Type B pancreatic cell (in vitro differentiated cells): ENCODE measurements around the gene MPPE1. TPM values are rescaled to one million over a fixed set of nuclear protein-coding genes. Genes with fewer than 3 reads are reported as not detected.
A peak's percentile ranks its signal among the peaks of the same experiment; 100 is the strongest.

ENCODE experiments used
- DNase-seq: peaks from one replicate; pipeline ENCODE4 v3.0.0; 2021; ENCODE audit warnings: mixed read lengths; ENCODE audit not compliant: unreplicated experiment; ENCODE audit errors: extremely low spot score
- H3K27ac Mint-ChIP-seq: 2 replicates; pipeline ENCODE4 v1.8.0; 2021; ENCODE audit warnings: mild to moderate bottlenecking, mixed read lengths
- H3K27me3 Mint-ChIP-seq: 2 replicates; pipeline ENCODE4 v1.8.0; 2021; ENCODE audit warnings: mixed read lengths
- H3K36me3 Mint-ChIP-seq: 2 replicates; pipeline ENCODE4 v1.8.0; 2021; ENCODE audit warnings: mixed read lengths
- H3K4me1 Mint-ChIP-seq: one replicate; pipeline ENCODE4 v1.8.0; 2021; ENCODE audit warnings: mixed read lengths; ENCODE audit not compliant: unreplicated experiment
- H3K4me3 Mint-ChIP-seq: 2 replicates; pipeline ENCODE4 v1.8.0; 2021; ENCODE audit warnings: mild to moderate bottlenecking, mixed read lengths
- H3K9me3 Mint-ChIP-seq: 2 replicates; pipeline ENCODE4 v1.8.0; 2021; ENCODE audit warnings: mixed read lengths
- total RNA-seq: library from RNA; stranded (reverse); gene quantifications from 2 replicates; pipeline ENCODE4 v1.2.1, GENCODE V29; 2021; ENCODE audit warnings: low replicate concordance
- TF ChIP-seq, protein P1 (sequence below): fragments of 200-600 bp; sonication (generic); conservative IDR thresholded peaks from 2 replicates; pipeline ENCODE4 v1.5.0; 2021; ENCODE audit warnings: antibody characterized with exemption, mild to moderate bottlenecking

The MPPE1 gene
- total RNA-seq, 1 donor from 2014 or later, result 35.3 TPM

DNA sequence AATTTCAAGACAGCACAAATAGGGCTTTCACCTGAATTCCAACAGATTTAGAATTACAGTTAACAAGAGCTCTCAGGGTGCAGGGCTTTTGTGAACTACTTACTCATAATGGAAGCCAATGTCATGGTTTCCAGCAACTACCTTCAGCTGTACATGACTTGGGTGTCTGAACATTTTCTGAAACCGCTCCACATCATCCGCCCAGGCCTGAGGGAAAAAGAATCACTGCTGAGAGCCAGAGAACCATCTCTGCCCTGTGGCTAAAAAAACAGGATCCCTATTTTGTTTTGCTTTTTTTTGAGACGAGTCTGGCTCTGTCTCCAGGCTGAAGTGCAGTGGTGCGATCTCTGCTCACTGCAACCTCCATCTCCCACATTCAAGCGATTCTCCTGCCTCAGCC, 18.8 kb downstream of the MPPE1 start:
- H3K27ac Mint-ChIP-seq, result no peak overlapping the region
- H3K4me3 Mint-ChIP-seq, result no peak overlapping the region

DNA sequence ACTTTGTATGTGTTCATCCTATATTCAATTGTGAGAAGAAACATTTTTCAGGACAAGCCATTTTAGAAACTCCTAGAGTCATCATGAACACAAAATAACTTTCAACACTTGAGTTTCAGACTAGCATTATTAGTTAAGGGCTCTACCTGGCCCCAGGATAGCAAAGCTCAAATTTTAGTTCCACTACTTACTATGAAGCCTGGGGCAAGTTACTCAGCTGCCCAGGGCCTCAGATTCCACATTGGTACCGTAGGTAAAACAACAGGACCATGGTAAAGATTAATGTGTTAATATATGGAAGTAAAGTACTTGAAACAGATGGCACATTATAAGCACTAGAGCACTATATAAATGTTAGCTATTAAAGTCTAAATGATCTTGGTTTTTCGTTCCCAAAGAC, 19.4 kb downstream of the MPPE1 start:
- H3K9me3 Mint-ChIP-seq, result no peaks in the 10 kb centered on the region

More for the DNA sequence above, 18.8 kb downstream of the MPPE1 start:
- peaks cover 7% of the 10 kb centered on the region for H3K4me1 Mint-ChIP-seq
- no peaks in the 10 kb centered on the region for H3K9me3 Mint-ChIP-seq
- no peak for DNase-seq
- no peaks in the 10 kb centered on the region for H3K27me3 Mint-ChIP-seq
- peaks cover 30% of the 10 kb centered on the region for H3K36me3 Mint-ChIP-seq
- TF ChIP-seq, protein P1, sequence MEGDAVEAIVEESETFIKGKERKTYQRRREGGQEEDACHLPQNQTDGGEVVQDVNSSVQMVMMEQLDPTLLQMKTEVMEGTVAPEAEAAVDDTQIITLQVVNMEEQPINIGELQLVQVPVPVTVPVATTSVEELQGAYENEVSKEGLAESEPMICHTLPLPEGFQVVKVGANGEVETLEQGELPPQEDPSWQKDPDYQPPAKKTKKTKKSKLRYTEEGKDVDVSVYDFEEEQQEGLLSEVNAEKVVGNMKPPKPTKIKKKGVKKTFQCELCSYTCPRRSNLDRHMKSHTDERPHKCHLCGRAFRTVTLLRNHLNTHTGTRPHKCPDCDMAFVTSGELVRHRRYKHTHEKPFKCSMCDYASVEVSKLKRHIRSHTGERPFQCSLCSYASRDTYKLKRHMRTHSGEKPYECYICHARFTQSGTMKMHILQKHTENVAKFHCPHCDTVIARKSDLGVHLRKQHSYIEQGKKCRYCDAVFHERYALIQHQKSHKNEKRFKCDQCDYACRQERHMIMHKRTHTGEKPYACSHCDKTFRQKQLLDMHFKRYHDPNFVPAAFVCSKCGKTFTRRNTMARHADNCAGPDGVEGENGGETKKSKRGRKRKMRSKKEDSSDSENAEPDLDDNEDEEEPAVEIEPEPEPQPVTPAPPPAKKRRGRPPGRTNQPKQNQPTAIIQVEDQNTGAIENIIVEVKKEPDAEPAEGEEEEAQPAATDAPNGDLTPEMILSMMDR, result no peak

DNA sequence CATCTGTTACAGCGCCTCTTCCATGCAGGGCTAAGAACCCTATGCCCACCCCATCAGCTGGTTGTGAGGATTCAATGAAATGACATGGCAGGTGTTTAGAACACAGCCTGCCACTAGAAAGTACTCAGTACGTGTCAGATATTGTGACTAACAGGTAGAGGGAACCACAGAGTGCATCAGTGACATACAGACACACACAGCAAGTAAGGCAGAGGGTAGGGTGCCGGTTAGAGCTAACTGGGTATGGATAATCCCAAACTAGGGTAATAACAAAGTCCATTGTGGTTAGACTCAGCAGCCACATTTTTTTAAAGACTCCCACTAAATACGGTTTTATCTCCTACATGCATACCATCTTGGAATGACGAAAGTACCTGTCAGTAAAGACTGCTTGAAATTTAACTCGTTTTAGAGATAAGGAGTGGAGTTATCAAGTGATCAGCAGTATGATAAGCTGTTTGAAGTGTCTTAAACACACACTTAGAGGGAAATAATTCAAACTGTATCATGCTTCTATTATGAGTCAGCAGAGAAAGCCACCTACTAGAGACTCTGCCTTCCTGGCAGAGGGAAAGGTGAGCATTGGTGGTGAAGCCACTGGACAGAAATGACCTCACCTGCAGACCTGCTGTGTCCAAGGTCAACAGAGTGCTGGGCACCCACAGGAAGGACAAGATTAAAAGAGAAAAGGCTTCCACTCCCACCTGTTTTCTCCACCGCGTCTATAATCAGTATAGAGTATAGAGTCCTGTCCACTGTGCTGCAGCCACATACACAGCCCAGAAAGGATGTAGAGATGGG, 20.6 kb downstream of the MPPE1 start:
- no peak for DNase-seq

More for the DNA sequence above, 19.4 kb downstream of the MPPE1 start:
- peaks cover 31% of the 10 kb centered on the region for H3K36me3 Mint-ChIP-seq
- peaks cover 7% of the 10 kb centered on the region for H3K4me1 Mint-ChIP-seq
- no peak overlapping the region for H3K4me3 Mint-ChIP-seq
- no peak for DNase-seq
- no peaks in the 10 kb centered on the region for H3K27me3 Mint-ChIP-seq
- TF ChIP-seq, protein P1, result no peak
- H3K27ac Mint-ChIP-seq, result no peak overlapping the region

DNA sequence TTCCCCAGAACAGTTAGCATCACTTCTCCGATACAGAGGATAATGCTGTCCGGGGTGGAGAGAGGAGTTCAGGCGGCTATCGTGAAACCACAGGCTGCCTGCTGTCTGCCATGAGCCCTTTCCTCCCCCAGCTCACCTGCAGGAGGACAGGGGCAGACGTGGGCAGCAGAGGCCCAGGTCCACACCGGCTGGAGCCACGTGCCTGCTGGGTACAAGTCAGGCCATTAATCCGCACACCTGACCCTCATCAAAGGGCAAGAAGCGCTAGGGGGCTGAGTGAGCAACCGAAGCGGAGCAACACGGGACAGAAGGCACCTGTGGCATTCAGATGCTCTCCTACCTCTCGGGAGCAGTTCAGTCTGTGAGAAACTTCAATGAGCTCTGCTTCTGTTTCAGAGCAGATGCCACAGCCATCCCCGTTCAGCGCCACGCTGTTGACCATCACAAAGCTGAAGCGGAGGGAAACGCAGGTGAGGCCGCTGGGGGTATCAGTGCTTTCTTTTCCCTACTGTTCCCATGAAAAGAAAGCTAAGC, 21.5 kb downstream of the MPPE1 start:
- H3K27ac Mint-ChIP-seq, result no peak overlapping the region
- TF ChIP-seq, protein P1, result no peak
- H3K27me3 Mint-ChIP-seq, result no peaks in the 10 kb centered on the region
- peaks cover 21% of the 10 kb centered on the region for H3K36me3 Mint-ChIP-seq
- DNase-seq, result no peak
- H3K4me3 Mint-ChIP-seq, result no peak overlapping the region
- peaks cover 9% of the 10 kb centered on the region for H3K4me1 Mint-ChIP-seq
- no peaks in the 10 kb centered on the region for H3K9me3 Mint-ChIP-seq

More for the DNA sequence above, 20.6 kb downstream of the MPPE1 start:
- Mint-ChIP-seq H3K36me3 (peaks cover 20% of the 10 kb centered on the region), H3K4me3 (peak overlapping the region; percentile 63), H3K4me1 (peaks cover 7% of the 10 kb centered on the region), H3K27me3 (no peaks in the 10 kb centered on the region), H3K9me3 (no peaks in the 10 kb centered on the region), H3K27ac (peak overlapping the region; percentile 65)
- TF ChIP-seq, protein P1, result no peak

DNA sequence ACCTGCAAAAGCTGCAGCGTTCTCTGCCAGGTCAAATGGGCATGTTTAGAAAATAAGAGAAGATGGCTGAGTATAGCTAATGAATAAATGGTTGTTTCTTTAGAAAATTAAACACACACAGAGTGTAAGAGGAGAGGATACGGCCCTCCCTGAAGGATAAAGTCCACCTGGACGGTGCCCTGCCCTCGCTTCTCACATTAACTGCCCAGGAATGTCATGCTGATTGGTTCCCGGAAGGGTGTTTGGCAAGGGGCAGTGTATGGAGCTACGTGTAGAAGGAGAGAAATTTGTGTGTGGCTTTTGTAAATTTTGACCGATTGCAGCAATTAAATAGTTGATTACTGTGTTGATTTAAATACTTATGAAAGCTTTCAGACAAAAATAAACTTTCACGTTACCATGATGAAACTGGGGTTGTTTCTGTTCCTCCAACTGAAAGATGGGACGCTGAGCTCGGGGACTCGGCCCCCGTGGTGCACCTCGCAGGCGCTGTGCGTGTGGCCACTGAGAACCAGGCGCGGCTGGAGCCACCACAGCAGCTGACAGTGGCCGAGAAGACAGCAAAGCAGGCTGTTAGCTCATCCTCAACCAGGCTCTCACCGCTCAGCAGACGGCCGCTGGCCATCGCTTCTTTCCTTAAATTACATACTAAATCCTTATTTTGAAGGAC, 22.7 kb downstream of the MPPE1 start:
- H3K9me3 Mint-ChIP-seq, result no peaks in the 10 kb centered on the region
- no peaks in the 10 kb centered on the region for H3K27me3 Mint-ChIP-seq
- H3K36me3 Mint-ChIP-seq, result peaks cover 24% of the 10 kb centered on the region
- TF ChIP-seq, protein P1, result no peak
- H3K4me1 Mint-ChIP-seq, result peaks cover 17% of the 10 kb centered on the region
- no peak for DNase-seq
- H3K4me3 Mint-ChIP-seq, result no peak overlapping the region
- H3K27ac Mint-ChIP-seq, result no peak overlapping the region
